VCaP (cell line): ENCODE results near the gene CRYBG1.

Experiments
- H3K27ac ChIP-seq: fragments of 450-650 bp; 2 replicates; pipeline ENCODE4 v1.5.1; 2017
- CTCF ChIP-seq: fragments of 450-650 bp; conservative IDR thresholded peaks from 2 replicates; pipeline ENCODE4 v1.5.1; 2017; ENCODE audit warnings: mild to moderate bottlenecking, moderate library complexity

CRYBG1 gene

GRCh38 chr6:106379951-106380350, 19.4 kb downstream of the CRYBG1 start:
- H3K27ac ChIP-seq, result peak overlapping the region; percentile 97
- no peak for TF ChIP-seq CTCF

GRCh38 chr6:106380407-106380806, 19.9 kb downstream of the CRYBG1 start:
- peak overlapping the region; percentile 97 for H3K27ac ChIP-seq
- no peak for TF ChIP-seq CTCF

- H3K27ac ChIP-seq, result peak overlapping the region; percentile 15; the same call in 1 of the 2 replicates
- no peak for TF ChIP-seq CTCF
Measured at GRCh38 chr6:106381223-106381622, 20.7 kb downstream of the CRYBG1 start.

- peak overlapping the region; percentile 15; the same call in 1 of the 2 replicates for H3K27ac ChIP-seq
Measured at GRCh38 chr6:106381881-106382280, 21.4 kb downstream of the CRYBG1 start.

GRCh38 chr6:106383573-106383972, 23.1 kb downstream of the CRYBG1 start:
- no peak overlapping the region for H3K27ac ChIP-seq
- TF ChIP-seq CTCF, result no peak

More at GRCh38 chr6:106381881-106382280, 21.4 kb downstream of the CRYBG1 start:
- TF ChIP-seq CTCF, result no peak

- H3K27ac ChIP-seq, result 0 out of 2 replicates have a peak overlapping the region, but pooled peaks have one; percentile 3
- TF ChIP-seq CTCF, result no peak
Measured at GRCh38 chr6:106385530-106385929, 25.0 kb downstream of the CRYBG1 start.

- no peak for TF ChIP-seq CTCF
- H3K27ac ChIP-seq, result peak overlapping the region; percentile 70
Measured at GRCh38 chr6:106387875-106388274, 27.4 kb downstream of the CRYBG1 start.

- peak overlapping the region; percentile 70 for H3K27ac ChIP-seq
- TF ChIP-seq CTCF, result no peak
Measured at GRCh38 chr6:106390088-106390487, 29.6 kb downstream of the CRYBG1 start.
